Stimulated activated effector memory CD8-positive, alpha-beta T cell treated with anti-CD3 and anti-CD28 coated beads, Interleukin-12 subunit alpha, Interleukin-12 subunit beta, amount 100 ng/mL, for 72 hours (primary cell): ENCODE measurements around the gene LRP10.

Source experiments
- ATAC-seq: fragments of 150-1000 bp; cut with Tn5 transposase; 2 replicates; pipeline ENCODE4 v1.10.0; 2021
- DNase-seq, 2 donors: peaks; one replicate each; pipeline ENCODE4 v3.0.0; 2021 to 2022; ENCODE audit warnings: low spot score in 2 of 2
- H3K27ac Mint-ChIP-seq: one replicate; pipeline ENCODE4 v1.8.0; 2022; ENCODE audit warnings: mild to moderate bottlenecking, mixed read lengths
- H3K36me3 Mint-ChIP-seq: one replicate; pipeline ENCODE4 v1.8.0; 2022; ENCODE audit warnings: mild to moderate bottlenecking, mixed read lengths
- H3K4me1 Mint-ChIP-seq: one replicate; pipeline ENCODE4 v1.8.0; 2022; ENCODE audit warnings: mixed read lengths
- H3K4me3 Mint-ChIP-seq: one replicate; pipeline ENCODE4 v1.8.0; 2022; ENCODE audit warnings: mild to moderate bottlenecking, mixed read lengths
- H3K9me3 Mint-ChIP-seq: one replicate; pipeline ENCODE4 v1.8.0; 2022; ENCODE audit warnings: mixed read lengths

LRP10 gene

DNA sequence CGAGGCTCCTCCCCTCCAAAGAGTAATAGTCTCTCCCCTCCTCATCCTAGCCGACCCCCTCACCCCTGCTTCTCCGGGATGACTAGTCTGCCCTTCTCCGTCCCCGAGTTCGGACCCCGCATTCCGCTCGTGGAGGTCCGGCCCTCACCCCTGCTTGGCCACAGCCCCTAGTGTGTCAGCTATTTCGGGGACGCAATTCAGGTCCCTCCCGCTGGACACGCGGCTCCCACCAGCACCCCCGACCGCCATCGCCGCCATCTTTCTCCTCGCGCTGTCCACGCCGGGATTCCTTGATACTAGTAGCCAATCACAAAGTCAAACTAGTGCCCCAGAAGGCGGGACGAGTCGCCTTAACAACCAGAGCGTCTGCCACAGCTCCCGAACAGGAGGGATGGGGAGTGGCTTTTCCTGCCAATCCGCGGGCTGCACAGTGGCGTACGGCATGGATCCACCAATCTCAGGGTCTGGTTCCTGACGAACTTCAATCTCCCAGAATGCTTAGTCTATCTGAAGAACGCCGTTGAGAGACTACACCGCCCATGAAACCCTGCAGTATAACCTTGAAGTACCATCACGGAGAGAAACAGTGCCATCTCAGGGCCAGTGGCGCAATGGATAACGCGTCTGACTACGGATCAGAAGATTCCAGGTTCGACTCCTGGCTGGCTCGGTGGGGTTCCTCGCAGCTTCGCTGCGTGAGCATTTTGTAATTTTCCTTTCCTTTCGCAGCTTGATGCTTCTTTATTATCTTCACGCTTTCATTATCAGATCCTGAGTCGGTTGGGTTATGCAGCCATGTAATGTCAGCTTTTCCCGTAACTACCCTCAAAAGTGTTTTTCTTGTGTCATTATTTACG is 57.8 kb downstream of the LRP10 start, which contains the start of gene PRMT5:
Gene PRMT5, minus strand, starts transcription at position 273 of the 857 bp plus-strand sequence. Its CDS starts 15 bp downstream, at position 258.
- H3K36me3 Mint-ChIP-seq = peaks cover 37% of the 10 kb centered on the region
- peak; percentile 96 for ATAC-seq
- H3K4me3 Mint-ChIP-seq = no peak within 1 kb of the TSS
- peak; percentile 96 to 99 for DNase-seq
- no peak within 1 kb of the TSS for H3K27ac Mint-ChIP-seq
- H3K4me1 Mint-ChIP-seq = peaks cover 12% of the 10 kb centered on the region
- no peaks in the 10 kb centered on the region for H3K9me3 Mint-ChIP-seq

DNA sequence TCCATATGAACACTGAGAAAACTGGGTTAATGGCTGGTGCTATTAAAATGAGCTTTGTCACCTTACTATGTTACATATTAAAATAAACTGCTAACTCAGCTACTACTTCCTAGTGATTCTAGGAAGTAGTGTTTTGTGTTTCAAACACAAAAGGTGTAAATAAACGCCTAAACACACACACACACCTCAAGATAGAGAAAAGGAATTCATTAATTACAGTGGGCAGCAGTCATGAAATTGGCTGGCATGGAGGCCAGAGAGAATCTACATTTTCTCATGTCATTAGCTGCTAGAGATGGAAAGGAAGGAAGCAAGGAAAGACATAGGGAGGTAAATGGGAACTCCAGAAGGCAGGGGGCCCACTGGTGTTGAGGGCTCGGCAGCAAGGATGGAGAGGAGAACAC is 58.4 kb downstream of the LRP10 start:
- no peak for ATAC-seq
- Mint-ChIP-seq H3K36me3 (peaks cover 31% of the 10 kb centered on the region), H3K9me3 (no peaks in the 10 kb centered on the region), H3K27ac (no peak overlapping the region), H3K4me1 (peaks cover 12% of the 10 kb centered on the region), H3K4me3 (no peak overlapping the region)
- DNase-seq = no peak
